GM12892 (cell line): ENCODE measurements around the gene TRIM72.

Source experiments
- POLR2A ChIP-seq: IDR thresholded peaks from 2 replicates; pipeline ENCODE4 v1.6.1; 2011; ENCODE audit warnings: low read depth, low read length, control low read depth
- POLR2AphosphoS5 ChIP-seq: IDR thresholded peaks from 2 replicates; pipeline ENCODE4 v1.6.1; 2011; ENCODE audit warnings: low read depth, low read length, control low read depth
- TAF1 ChIP-seq: IDR thresholded peaks from 2 replicates; pipeline ENCODE4 v1.6.1; 2011; ENCODE audit warnings: low read depth, mild to moderate bottlenecking, control low read depth, low read length, borderline replicate concordance

- TF ChIP-seq POLR2A (no peak), TAF1 (no peak), POLR2AphosphoS5 (no peak)
Measured at GRCh38 chr16:31268891-31269290, 55.0 kb downstream of the TRIM72 start.
